HEK293 (cell line): Measurements from ENCODE around the gene TNNC1.

Experiments used
- CTCF ChIP-seq: fragments of 450-650 bp; formaldehyde crosslinking; IDR thresholded peaks from 2 replicates; pipeline ENCODE4 v1.5.1; 2016; ENCODE audit warnings: missing biosample characterization, missing genetic modification characterization
- SETDB1 ChIP-seq: IDR thresholded peaks from one replicate; pipeline ENCODE4 v1.6.1; 2017; ENCODE audit warnings: mild to moderate bottlenecking, low read length, moderate library complexity, mixed read lengths; ENCODE audit not compliant: insufficient read length
- ZNF24 ChIP-seq: fragments of 450-650 bp; formaldehyde crosslinking; IDR thresholded peaks from 2 replicates; pipeline ENCODE4 v1.5.1; 2016; ENCODE audit warnings: missing biosample characterization, missing genetic modification characterization
- ZNF266 ChIP-seq: fragments of 450-650 bp; formaldehyde crosslinking; IDR thresholded peaks from 2 replicates; pipeline ENCODE4 v1.5.1; 2016; ENCODE audit warnings: missing biosample characterization, missing genetic modification characterization, low read depth
- ZNF426 ChIP-seq: fragments of 450-650 bp; formaldehyde crosslinking; IDR thresholded peaks from 2 replicates; pipeline ENCODE4 v1.5.1; 2017; ENCODE audit warnings: missing biosample characterization, missing genetic modification characterization, mild to moderate bottlenecking, inconsistent platforms, moderate library complexity
- ZNF530 ChIP-seq: fragments of 450-650 bp; formaldehyde crosslinking; IDR thresholded peaks from 2 replicates; pipeline ENCODE4 v1.5.1; 2016; ENCODE audit warnings: low read depth, missing biosample characterization, missing genetic modification characterization

GRCh38 chr3:52463416-52463815, 9.6 kb upstream of the TNNC1 start:
- TF ChIP-seq CTCF (tag by site-specific recombination) (no peak), ZNF426 (no peak), ZNF266 (tag by site-specific recombination) (no peak), ZNF530 (tag by site-specific recombination) (no peak), ZNF24 (tag by site-specific recombination) (no peak), SETDB1 (no peak)
